DMS153 (cell line): ENCODE results near the gene CEACAM20.
"Not testable (repeated sequence)": the region's sequence is repeated elsewhere in the genome, so short reads cannot be mapped to it uniquely, and the experiment has no call there.

Experiments
- DNase-seq: peaks from one replicate; lab custom pipeline; 2025; lab: John Stamatoyannopoulos, UW

The CEACAM20 gene

DNA sequence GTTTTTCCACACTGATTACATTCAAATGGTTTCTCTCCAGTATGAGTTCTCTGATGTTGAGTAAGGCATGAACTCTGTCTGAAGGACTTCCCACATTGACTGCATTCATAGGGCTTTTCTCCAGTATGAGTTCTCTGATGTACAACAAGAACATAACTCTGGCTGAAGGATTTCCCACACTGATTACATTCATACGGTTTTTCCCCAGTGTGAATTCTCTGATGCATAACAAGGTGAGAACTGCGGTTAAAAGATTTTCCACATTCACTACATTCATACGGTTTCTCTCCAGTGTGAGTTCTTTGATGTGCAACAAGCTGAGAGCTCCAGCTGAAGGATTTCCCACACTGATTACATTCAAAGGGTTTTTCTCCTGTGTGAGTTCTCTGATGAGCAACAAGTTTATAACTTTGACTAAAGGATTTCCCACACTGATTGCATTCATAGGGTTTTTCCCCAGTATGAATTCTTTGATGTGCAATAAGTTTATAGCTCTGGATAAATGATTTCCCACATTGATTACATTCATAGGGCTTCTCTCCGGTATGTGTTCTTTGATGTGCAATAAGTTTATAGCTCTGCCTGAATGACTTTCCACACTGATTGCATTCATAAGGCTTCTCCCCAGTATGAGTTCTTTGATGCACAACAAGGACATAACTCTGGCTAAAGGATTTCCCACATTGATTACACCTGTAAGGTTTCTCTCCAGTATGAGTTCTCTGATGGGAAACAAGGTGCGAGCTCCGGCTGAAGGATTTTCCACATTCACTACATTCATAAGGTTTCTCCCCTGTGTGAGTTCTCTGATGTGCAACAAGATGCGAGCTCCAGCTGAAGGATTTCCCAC is 52.7 kb downstream of the CEACAM20 start:
- DNase-seq, result peak; percentile 64

DNA sequence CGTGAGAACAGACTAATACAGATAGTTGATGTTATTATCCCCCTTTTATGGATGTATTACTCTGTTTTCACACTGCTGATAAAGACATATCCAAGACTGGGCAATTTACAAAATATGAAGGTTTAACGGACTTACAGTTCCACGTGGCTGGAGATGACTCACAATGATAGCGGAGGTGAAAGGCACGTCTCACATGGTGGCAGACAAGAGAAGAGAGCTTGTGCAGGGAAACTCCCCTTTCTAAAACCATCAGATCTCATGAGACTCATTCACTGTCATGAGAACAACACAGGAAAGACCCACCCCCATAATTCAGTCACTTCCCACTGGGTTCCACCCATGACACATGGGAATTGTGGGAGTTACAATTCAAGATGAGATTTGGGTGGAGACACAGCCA is 60.7 kb downstream of the CEACAM20 start:
- not testable (repeated sequence) for DNase-seq

DNA sequence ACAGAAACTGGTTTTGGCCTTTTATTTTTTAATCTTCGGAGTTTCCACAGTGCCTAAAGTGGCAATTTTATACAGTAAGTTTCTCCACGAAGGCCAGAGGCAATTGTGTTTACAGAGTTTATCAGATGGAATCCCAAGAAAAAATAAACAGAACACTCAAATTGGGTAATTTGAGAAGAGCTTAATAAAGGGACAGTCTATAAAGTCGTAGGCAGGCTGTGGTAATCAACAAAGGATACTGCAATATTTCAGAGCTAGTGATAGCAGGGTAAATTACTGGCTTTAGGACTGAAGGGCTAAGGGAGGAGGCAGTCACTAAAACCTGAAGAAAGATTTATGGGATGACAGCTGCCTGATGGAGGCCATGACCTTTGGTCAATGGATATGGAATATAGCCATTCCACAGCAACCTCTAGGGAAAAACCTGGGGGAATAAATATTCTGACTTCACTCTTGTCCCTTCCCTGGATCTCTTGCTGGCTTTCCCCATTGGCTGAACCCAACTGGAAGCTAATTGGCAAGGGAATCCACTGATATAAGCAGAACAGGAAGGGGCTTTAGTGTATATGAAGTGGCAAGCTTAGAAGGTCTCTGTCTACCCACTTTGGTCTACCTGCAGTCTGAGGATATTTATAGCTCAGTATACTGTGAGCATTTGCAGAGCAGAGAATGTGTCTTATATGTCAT is 66.7 kb downstream of the CEACAM20 start:
- not testable (repeated sequence) for DNase-seq
